SH-SY5Y (cell line): ENCODE results near the gene SOS1.

Experiments used
- GATA2 ChIP-seq: IDR thresholded peaks from 2 replicates; pipeline ENCODE4 v1.6.1; 2011; ENCODE audit warnings: mild to moderate bottlenecking, low read depth, low read length
- GATA3 ChIP-seq: IDR thresholded peaks from 2 replicates; pipeline ENCODE4 v1.6.1; 2011; ENCODE audit warnings: low read depth, mild to moderate bottlenecking, low read length, moderate library complexity

DNA sequence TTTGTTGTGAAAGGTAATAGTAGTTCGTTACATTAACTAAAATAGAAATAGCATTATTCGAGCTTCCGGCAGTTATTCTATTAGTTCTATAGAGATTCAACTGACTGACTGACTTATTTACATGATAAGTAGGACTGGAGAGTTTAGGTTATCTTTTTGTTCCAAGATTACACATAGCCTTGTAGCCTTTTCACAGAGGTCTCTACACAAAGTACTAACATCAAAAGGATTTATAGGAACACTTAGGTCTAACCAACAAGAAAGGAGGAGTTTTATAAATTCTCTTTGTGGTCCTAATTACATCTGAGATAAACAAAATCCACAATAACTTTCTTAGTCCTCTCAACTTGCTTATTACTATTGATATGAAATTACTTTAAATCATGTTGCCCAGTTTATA is 62.8 kb downstream of the SOS1 start:
- TF ChIP-seq GATA2 (no peak), GATA3 (no peak)
